Measurements from ENCODE around the gene CCNQ. TPM values are rescaled to one million over a fixed set of nuclear protein-coding genes. Genes with fewer than 3 reads are reported as not detected.

Gene CCNQ
- total and polyA plus RNA-seq, 4 donors, result 8.9 to 14.7 (median 9.8) TPM

DNA sequence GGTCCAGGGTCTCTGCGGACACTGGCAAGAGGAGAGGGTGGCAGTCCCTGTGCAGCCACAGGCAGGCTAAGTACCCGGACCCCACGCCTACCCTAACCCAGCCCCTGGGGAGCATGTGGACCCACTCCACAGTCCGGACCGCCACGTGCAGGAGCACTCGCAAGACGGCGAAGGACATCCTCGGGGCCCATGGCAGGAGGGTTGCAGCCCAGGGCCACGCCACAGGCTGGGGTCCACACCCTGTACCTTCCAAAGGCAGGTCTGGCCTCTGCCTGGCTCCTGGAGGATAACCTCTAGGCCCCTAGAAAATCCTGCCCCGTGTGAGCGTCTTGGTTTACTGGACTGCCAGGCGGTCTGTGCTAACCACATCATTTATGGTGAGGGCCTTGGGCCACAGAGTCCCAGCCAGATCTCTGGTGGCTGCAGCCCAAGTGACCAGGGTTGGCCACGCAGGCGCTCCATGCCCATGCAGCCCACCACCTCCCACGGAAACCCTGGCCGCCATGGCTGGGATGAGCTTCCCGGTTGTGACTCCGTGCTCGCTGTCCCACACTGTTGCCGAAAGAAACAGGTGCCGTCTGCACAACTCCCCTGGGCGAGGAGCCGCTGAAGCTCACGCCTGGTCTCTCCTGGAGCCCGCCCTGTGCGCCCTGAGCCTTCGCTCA is 10.0 kb downstream of the CCNQ start:
- H3K4me3 ChIP-seq (ENCODE audit: low read depth in 1 of 3, low read length in 3 of 3), result no peak overlapping the region
- no peak for DNase-seq (ENCODE audit: low spot score)
- peaks cover 0 to 5% (median 0%) of the 10 kb centered on the region in 4 donors for H3K4me1 ChIP-seq (ENCODE audit: control insufficient read depth in 4 of 4, insufficient read depth in 4 of 4, low read length in 3 of 4)
- TF ChIP-seq, protein P1, sequence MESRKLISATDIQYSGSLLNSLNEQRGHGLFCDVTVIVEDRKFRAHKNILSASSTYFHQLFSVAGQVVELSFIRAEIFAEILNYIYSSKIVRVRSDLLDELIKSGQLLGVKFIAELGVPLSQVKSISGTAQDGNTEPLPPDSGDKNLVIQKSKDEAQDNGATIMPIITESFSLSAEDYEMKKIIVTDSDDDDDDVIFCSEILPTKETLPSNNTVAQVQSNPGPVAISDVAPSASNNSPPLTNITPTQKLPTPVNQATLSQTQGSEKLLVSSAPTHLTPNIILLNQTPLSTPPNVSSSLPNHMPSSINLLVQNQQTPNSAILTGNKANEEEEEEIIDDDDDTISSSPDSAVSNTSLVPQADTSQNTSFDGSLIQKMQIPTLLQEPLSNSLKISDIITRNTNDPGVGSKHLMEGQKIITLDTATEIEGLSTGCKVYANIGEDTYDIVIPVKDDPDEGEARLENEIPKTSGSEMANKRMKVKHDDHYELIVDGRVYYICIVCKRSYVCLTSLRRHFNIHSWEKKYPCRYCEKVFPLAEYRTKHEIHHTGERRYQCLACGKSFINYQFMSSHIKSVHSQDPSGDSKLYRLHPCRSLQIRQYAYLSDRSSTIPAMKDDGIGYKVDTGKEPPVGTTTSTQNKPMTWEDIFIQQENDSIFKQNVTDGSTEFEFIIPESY (IDR thresholded peaks at IDR 0.05), result no peak
- no peak for TF ChIP-seq RXRA (IDR thresholded peaks at IDR 0.05)
- no peak for TF ChIP-seq NR2F2 (IDR thresholded peaks at IDR 0.05)
- TF ChIP-seq YY1 (IDR thresholded peaks at IDR 0.05), result no peak
- no peak for TF ChIP-seq SP1 (IDR thresholded peaks at IDR 0.05)
- TF ChIP-seq, protein P2, sequence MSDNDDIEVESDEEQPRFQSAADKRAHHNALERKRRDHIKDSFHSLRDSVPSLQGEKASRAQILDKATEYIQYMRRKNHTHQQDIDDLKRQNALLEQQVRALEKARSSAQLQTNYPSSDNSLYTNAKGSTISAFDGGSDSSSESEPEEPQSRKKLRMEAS (IDR thresholded peaks at IDR 0.05), result no peak
- TF ChIP-seq JUND (IDR thresholded peaks at IDR 0.05), result no peak
- TF ChIP-seq, protein P3, sequence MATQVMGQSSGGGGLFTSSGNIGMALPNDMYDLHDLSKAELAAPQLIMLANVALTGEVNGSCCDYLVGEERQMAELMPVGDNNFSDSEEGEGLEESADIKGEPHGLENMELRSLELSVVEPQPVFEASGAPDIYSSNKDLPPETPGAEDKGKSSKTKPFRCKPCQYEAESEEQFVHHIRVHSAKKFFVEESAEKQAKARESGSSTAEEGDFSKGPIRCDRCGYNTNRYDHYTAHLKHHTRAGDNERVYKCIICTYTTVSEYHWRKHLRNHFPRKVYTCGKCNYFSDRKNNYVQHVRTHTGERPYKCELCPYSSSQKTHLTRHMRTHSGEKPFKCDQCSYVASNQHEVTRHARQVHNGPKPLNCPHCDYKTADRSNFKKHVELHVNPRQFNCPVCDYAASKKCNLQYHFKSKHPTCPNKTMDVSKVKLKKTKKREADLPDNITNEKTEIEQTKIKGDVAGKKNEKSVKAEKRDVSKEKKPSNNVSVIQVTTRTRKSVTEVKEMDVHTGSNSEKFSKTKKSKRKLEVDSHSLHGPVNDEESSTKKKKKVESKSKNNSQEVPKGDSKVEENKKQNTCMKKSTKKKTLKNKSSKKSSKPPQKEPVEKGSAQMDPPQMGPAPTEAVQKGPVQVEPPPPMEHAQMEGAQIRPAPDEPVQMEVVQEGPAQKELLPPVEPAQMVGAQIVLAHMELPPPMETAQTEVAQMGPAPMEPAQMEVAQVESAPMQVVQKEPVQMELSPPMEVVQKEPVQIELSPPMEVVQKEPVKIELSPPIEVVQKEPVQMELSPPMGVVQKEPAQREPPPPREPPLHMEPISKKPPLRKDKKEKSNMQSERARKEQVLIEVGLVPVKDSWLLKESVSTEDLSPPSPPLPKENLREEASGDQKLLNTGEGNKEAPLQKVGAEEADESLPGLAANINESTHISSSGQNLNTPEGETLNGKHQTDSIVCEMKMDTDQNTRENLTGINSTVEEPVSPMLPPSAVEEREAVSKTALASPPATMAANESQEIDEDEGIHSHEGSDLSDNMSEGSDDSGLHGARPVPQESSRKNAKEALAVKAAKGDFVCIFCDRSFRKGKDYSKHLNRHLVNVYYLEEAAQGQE (IDR thresholded peaks at IDR 0.05), result no peak
- TF ChIP-seq TAF1 (conservative IDR thresholded peaks at IDR 0.05), result no peak
- TF ChIP-seq FOXA1 (IDR thresholded peaks at IDR 0.05), result no peak
- TF ChIP-seq, protein P4, sequence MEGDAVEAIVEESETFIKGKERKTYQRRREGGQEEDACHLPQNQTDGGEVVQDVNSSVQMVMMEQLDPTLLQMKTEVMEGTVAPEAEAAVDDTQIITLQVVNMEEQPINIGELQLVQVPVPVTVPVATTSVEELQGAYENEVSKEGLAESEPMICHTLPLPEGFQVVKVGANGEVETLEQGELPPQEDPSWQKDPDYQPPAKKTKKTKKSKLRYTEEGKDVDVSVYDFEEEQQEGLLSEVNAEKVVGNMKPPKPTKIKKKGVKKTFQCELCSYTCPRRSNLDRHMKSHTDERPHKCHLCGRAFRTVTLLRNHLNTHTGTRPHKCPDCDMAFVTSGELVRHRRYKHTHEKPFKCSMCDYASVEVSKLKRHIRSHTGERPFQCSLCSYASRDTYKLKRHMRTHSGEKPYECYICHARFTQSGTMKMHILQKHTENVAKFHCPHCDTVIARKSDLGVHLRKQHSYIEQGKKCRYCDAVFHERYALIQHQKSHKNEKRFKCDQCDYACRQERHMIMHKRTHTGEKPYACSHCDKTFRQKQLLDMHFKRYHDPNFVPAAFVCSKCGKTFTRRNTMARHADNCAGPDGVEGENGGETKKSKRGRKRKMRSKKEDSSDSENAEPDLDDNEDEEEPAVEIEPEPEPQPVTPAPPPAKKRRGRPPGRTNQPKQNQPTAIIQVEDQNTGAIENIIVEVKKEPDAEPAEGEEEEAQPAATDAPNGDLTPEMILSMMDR (IDR thresholded peaks at IDR 0.05; ENCODE audit: low read depth, low read length, missing input control), result no peak
- TF ChIP-seq HNF4G (IDR thresholded peaks at IDR 0.05), result no peak
- no peak for TF ChIP-seq GABPA (IDR thresholded peaks at IDR 0.05 in 1 of 2, conservative IDR thresholded peaks at IDR 0.05 in 1 of 2)
- no peak for TF ChIP-seq RAD21 (IDR thresholded peaks at IDR 0.05)
- TF ChIP-seq FOXA2 (IDR thresholded peaks at IDR 0.05), result no peak
- no peak for TF ChIP-seq EGR1 (IDR thresholded peaks at IDR 0.05; ENCODE audit: low read depth in 2 of 2)
- no peak for TF ChIP-seq HNF4A (conservative IDR thresholded peaks at IDR 0.05)
- TF ChIP-seq, protein P5, sequence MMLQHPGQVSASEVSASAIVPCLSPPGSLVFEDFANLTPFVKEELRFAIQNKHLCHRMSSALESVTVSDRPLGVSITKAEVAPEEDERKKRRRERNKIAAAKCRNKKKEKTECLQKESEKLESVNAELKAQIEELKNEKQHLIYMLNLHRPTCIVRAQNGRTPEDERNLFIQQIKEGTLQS (IDR thresholded peaks at IDR 0.05), result no peak
- H3K9me3 ChIP-seq (ENCODE audit: control insufficient read depth in 4 of 4, low read length in 3 of 4), result no peaks in the 10 kb centered on the region
- 98% methylated on average over 29 of the region's 29 CpGs for WGBS
- H3K9ac ChIP-seq (ENCODE audit: low read depth in 1 of 2, low read length in 2 of 2), result no peak overlapping the region
- peaks cover 0 to 20% (median 4%) of the 10 kb centered on the region in 4 donors for H3K36me3 ChIP-seq (ENCODE audit: control insufficient read depth in 4 of 4, insufficient read depth in 3 of 4, low read depth in 1 of 4, low read length in 3 of 4)
- H3K27ac ChIP-seq (ENCODE audit: low read depth in 1 of 2, low read length in 2 of 2), result no peak overlapping the region
- no peaks in the 10 kb centered on the region for H3K27me3 ChIP-seq (ENCODE audit: control insufficient read depth in 4 of 4, insufficient read depth in 4 of 4, low read length in 3 of 4)

All from liver (tissue), 9 donors.